ENCODE measurements around the gene MICU2.

GRCh38 chr13:21470785-21471184 lies 133.2 kb downstream of the MICU2 start:
- no peak for TF ChIP-seq CTCF (IDR thresholded peaks at IDR 0.05)
- no peak for TF ChIP-seq POLR2AphosphoS5 (IDR thresholded peaks at IDR 0.05)
